NCI-H1105 (cell line): ENCODE measurements around the gene MYOD1.

Experiments
- DNase-seq: peaks from one replicate; lab custom pipeline; 2025; lab: John Stamatoyannopoulos, UW

The MYOD1 gene

DNA sequence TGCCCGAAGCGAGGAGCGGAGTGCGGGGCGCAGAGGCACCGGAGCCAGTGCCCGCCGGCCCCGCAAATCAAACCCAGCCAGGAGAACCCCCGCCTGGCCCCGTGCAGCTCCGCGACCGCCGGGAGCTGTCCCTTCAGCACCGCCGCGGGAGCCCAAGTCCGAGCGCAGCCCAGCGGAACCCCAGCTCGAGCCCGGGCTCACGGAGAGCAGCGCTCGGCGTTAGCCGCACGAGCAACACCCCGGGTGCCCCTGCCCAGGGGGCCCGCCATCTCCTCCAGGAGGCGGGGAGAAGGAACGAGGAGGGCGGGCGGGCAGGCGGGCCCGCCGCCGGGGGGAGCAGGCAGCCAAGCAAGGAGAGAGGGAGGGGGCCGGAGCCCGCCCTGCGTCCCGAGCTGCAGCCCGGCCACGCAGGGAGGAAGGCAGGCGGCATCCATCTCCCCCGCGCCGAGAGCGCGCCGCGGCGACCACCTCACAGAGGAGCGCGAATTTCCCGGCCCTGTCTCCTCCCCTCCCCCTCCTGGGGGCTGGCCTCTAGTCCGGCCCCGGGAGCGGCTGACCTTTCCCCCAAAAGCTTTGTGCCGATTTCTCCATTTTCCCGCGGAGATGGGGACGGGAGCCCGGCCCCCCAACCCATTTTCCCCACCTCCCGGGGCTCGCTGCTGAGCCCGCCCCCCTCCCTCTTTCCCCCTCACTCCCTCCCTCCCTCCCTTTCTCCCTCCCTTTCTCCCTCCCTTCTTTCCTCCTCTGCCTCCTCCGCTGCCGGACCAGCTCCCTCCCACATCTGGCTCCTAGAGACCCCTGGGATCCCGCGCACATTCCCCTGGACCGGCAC lies 15.8 kb downstream of the MYOD1 start:
- DNase-seq, result peak; percentile 41

DNA sequence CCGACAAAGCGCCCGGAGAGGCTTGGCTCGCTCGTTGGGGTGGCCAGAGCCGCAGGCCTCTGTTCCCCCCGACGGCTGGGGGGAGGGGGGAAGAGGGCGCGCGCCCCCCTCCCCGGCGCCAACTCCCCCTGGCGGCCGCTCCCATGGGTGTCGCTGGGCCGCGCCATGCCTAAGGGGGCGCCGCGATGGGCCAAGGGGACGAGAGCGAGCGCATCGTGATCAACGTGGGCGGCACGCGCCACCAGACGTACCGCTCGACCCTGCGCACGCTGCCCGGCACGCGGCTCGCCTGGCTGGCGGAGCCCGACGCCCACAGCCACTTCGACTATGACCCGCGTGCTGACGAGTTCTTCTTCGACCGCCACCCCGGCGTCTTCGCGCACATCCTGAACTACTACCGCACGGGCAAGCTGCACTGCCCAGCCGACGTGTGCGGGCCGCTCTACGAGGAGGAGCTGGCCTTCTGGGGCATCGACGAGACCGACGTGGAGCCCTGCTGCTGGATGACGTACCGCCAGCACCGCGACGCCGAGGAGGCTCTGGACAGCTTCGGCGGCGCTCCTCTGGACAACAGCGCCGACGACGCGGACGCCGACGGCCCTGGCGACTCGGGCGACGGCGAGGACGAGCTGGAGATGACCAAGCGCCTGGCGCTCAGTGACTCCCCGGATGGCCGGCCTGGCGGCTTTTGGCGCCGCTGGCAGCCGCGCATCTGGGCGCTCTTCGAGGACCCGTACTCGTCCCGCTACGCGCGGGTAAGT lies 16.6 kb downstream of the MYOD1 start:
- peak; percentile 41 for DNase-seq

GRCh38 chr11:17736579-17736893 lies 17.2 kb downstream of the MYOD1 start:
- no peak for DNase-seq

GRCh38 chr11:17736930-17737817 lies 17.8 kb downstream of the MYOD1 start:
- no peak for DNase-seq

DNA sequence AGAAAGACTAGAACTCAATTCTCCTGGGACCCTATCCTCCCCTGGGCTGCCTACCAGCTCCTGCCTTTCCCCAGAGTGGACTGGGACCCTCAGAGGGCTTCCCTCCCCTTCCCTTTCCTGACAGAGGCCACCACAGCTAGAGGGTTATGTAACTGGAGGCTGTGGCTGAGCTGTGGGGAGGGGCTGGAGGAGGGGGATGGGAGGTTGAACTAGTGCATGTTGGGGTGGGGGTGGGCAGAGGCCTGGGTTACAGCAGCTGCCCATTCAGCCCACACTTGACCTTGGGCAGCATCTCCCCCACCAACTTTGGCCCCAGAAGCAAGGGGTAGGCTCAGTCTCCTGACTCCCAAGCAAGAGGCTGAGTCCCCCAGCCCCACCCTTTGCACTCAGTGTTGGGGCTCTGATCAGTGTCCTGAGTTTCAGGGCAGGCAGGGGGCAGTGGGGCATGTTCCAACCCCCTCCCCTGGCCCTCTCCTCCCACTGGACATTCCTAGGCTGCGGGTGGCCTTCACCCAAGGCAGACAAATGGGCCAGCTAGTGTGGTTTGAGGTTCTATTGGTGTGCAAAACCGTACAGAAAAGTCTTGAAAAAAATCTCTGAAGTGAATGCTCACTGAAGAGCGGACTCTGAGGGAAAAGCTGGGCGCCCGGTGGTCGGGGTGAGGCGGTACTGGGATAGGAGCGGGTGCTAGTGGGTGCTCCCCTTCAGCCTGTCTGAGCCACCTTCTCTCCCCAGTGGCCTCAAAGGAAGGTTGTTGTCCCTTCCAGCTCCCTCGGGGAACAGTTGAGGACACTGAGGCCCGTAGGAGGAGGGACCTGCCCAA lies 19.0 kb downstream of the MYOD1 start:
- no peak for DNase-seq

GRCh38 chr11:17739945-17740338 lies 20.6 kb downstream of the MYOD1 start:
- DNase-seq, result no peak

- DNase-seq, result no peak
Observed at GRCh38 chr11:17740649-17741235, 21.4 kb downstream of the MYOD1 start.

GRCh38 chr11:17741487-17741886 lies 22.1 kb downstream of the MYOD1 start:
- no peak for DNase-seq

DNA sequence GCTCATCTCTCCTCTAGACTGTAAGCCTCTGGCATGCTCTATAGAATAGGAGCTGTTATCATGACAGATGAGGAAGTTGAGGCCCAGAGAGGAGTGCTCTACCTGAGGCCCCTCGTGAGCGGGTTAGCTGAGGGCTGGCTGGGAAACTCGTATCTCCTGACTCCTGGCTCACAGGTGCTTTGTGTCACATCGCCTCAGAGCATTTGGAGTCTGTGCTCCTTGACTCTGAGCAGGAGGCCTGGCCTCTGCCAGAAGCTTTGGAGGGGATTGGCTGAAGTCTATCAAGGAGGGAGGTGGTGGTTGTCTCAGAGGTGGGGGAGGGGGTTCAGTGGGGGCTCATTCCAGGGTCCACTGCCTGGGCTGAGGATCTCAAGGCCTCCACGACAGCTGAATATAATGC lies 22.6 kb downstream of the MYOD1 start:
- no peak for DNase-seq

- DNase-seq, result no peak
Observed at GRCh38 chr11:17743026-17743807, 23.8 kb downstream of the MYOD1 start.

DNA sequence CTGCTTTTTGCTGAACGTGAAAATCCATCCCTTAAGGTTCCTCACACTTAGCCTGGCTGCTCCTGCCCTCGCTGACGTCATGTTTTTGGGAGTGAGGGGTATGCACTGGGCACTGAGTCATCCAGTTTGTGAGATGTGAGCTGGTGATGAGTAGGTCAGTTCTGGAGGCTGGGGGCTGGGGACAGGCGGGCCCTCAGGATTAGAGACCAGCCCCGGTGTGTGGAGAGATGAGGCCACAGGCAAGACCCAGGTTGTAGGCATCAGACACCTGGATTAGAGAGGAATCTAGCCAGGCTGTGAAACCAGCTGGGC lies 24.4 kb downstream of the MYOD1 start:
- DNase-seq, result no peak

DNA sequence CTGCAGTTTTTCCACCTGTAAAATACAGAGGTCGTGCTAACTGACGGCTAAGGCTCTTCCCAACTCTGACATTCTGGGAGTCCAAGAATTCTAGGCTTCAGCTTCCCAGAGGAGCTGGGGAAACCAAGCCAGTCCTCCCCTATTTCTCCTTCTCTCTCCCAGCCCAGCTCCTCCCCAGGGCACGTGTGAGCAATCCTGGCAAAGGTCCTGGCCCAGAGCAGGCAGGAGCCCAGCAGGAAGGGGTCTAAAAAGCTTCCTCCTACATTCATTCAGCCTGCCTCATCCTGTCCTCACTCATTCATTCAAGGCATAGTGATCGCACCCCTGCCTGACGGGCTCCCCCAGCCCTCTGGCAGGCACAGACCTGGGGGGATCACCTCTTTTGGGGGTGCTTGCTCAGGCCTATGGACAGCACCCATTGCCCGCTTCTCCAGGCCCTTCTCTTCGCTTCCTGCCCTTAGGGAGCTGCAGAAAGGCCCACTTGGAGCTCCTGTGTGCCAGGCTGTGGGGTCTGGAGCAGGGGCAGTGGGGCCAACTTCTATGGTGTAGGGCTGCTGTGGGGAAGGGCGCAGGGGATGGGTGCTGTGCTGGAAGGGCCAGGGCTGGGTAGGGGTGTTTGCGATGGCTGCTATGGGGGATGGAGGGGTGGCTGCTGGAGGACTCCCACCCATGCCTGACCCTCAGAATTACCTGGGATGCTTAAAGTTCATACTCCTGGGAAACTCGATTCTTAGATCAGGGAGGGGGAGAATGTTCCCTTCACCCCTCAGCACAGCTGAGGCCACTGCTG lies 25.0 kb downstream of the MYOD1 start:
- DNase-seq, result no peak

DNA sequence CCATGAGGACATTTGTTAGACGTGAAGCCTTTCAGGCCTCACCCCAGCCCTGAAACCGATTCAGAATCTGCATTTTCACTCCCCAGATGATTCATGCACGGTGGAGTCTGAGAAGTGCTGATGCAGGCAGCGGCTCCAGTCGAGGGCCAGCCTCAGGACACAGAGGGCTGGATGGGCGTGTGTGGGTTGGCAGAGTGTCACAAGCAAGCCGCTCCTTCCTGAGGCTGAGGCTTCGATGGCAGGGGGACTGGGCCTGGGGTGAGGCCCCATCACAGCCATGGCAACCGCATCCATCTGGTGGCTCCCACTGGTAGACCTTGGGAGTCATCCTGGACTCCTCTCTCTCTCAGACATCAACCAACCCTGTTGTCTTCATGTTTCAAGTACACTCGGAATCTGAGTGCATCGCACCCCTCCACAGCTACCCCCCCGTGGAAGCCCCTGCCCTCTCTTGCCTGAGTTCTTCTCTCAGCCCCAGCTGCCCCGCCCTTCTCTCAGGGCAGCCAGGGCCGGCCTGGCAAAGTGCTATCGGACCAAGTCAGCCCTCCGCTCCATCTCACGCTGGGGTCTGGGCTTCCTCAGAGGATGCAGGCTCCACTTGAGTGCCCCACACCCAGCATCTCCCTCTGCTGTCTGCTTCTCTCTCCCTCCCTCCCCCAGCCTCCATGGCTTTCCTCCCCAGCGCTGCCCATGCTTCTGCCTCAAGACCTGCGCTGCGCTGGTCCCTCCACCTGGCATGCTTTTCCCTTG lies 25.8 kb downstream of the MYOD1 start:
- DNase-seq, result no peak

DNA sequence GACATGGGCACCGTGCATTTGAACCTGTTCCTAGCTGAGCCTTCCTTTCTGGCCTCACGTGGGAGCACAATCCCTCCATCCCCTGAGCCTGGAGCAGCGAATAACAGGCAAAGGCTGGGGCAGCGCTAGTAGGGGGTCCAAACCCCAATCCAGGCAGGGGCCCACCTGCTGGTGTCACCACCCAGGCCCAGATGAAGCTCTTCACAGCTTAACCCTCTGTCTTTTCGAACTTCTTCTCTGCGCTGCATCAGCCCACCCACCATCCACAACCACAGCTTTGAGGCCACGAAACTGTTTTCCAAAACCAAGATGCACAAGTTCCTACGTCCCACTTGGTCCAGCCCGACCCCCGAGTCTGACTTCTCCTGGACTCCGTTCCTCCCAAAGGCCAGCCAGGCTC lies 26.7 kb downstream of the MYOD1 start:
- no peak for DNase-seq

- no peak for DNase-seq
Observed at GRCh38 chr11:17747131-17747955, 28.0 kb downstream of the MYOD1 start.

DNA sequence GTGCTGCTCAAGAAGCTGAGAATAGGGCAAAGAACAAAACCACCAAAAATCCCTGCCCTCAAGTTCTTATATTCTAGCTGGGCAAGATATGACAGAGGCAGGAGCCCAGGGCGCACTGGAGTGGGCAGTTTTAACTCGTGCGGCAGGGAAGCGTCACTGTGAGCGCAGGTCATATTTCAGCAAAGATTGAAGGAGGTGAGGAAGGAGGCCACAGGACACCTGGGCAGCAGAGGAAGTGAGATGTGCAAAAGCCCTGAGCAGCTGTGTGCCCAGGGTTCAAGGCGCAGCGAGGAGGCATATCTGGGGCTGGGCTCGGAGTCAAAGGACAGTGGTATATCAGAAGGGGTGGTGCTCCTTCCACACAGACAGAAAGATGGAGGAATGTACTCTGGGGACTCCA lies 28.7 kb downstream of the MYOD1 start:
- no peak for DNase-seq

DNA sequence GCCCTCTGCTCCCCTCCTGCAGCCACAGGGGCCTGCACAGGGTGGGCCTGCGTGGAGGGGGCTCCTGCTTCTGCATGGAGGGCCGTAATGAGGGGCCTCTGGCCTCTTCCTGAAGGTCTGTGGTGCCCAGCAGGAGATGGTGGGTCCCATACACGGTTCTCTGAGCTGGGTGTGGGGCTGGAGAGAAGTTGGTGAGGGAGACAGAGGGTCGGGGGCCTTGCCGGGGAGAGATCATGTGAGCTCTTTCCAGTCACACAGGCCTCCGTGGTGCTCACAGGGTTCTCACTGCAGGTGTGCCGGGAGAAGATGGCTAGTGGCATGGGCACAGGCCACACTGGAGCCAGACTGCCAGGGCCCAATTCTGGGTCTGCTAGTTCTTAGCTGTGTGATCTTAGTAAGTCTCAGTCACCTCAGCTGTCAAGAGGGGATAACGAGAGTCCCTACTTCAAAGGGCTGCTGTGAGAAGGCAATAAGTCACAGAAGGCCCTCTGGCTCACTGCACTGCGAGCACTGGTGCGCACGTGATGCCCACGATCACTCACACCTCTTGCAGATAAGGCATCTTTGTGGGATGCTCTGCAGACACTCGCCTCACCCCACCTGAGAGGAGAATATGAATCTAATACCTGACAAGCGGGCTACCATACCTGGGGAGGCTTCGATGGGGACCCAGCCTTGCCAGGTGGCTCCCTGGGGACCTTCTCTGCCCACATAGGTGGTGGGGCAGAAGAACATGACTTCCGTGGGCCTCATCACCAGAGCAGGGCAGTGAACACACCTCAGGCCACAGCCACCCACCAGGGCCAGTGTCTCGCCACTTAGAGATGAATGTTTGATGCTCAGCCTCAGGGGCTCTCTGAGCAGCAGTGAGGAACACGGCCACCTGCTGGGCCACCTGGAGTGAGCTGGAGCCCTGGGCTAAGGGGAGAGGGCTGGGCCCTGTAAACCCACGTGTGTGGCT lies 29.7 kb downstream of the MYOD1 start:
- no peak for DNase-seq
